ENCODE data around the gene RARRES2. TPM values are rescaled to one million over a fixed set of nuclear protein-coding genes. Genes with fewer than 3 reads are reported as not detected.

The RARRES2 gene
- total RNA-seq, 1 experiment from 2014 or later: 2.1 TPM

DNA sequence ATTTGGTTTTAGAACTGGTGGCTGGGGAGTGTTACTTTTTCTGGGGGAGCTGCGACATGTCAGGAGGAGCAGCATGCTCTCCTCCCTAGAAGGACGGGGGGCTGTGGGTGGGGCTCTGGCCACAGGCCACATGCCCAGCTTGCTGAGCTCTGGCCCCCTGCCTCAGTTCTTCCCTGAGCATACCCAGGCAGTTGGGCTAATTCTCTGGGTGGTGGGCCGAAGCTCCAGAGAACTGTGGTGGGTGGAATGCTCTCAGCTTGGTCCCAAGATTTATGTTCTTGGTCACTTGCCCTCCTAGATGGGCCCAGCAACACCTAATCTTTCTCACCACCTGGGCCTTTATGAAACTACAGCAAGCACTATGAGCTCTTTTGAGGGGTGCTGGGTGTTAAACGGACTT, 32.6 kb upstream of the RARRES2 start:
- Histone ChIP-seq H3K27me3 (ENCODE audit: insufficient read depth, low read length) (no peaks in the 10 kb centered on the region), H3K36me3 (ENCODE audit: control insufficient read depth in 1 of 2, insufficient read depth in 2 of 2, low read length in 2 of 2) (peaks cover 11 to 16% of the 10 kb centered on the region in 2 experiments; a peak in 3 of 4 replicates), H4K20me1 (ENCODE audit: insufficient read depth) (no peaks in the 10 kb centered on the region), H3K4me2 (ENCODE audit: low read length) (no peak overlapping the region), H3K4me3 (replicated peaks in 1 of 2; ENCODE audit: low read depth in 1 of 2, low read length in 2 of 2) (no peak overlapping the region), H3K27ac (ENCODE audit: low read depth, low read length) (no peak overlapping the region), H3K9ac (ENCODE audit: low read length) (no peak overlapping the region), H3K9me2 (ENCODE audit: insufficient read depth) (no peaks in the 10 kb centered on the region), H3K4me1 (ENCODE audit: control insufficient read depth in 1 of 2, insufficient read depth in 2 of 2, low read length in 2 of 2) (peaks cover 14 to 22% of the 10 kb centered on the region in 2 experiments), H3K9me3 (ENCODE audit: control insufficient read depth in 1 of 2, insufficient read depth in 1 of 2, low read depth in 1 of 2, low read length in 2 of 2) (no peaks in the 10 kb centered on the region), H3K79me2 (ENCODE audit: insufficient read depth, low read length) (peaks cover 39% of the 10 kb centered on the region), H2AFZ (ENCODE audit: low read depth, low read length, poor library complexity, severe bottlenecking) (no peak overlapping the region)
- TF ChIP-seq SP1 (IDR thresholded peaks at IDR 0.05; ENCODE audit: low read depth): no peak
- no peak for TF ChIP-seq ELF1 (IDR thresholded peaks at IDR 0.05; ENCODE audit: borderline replicate concordance, low read depth)
- TF ChIP-seq ZNF274 (IDR thresholded peaks at IDR 0.05; ENCODE audit: low read depth, low read length): no peak
- TF ChIP-seq YY1 (IDR thresholded peaks at IDR 0.05; ENCODE audit: extremely low read depth, insufficient replicate concordance, low read depth, low read length): no peak
- no TSS peak for BruUV-seq (replicated peaks)
- ATAC-seq (no peak), DNase-seq (ENCODE audit: low read depth, low spot score) (no peak)
- ChIA-PET RAD21 (ENCODE audit: low non-redundant PET in 1 of 2, low total read pairs in 2 of 2, uncharacterized antibody in 2 of 2, unreplicated experiment in 2 of 2) (no interaction called here), POLR2A (no interaction called here), CTCF (no interaction called here)
- intact Hi-C loops (cut with micrococcal nuclease): no loop called here

DNA sequence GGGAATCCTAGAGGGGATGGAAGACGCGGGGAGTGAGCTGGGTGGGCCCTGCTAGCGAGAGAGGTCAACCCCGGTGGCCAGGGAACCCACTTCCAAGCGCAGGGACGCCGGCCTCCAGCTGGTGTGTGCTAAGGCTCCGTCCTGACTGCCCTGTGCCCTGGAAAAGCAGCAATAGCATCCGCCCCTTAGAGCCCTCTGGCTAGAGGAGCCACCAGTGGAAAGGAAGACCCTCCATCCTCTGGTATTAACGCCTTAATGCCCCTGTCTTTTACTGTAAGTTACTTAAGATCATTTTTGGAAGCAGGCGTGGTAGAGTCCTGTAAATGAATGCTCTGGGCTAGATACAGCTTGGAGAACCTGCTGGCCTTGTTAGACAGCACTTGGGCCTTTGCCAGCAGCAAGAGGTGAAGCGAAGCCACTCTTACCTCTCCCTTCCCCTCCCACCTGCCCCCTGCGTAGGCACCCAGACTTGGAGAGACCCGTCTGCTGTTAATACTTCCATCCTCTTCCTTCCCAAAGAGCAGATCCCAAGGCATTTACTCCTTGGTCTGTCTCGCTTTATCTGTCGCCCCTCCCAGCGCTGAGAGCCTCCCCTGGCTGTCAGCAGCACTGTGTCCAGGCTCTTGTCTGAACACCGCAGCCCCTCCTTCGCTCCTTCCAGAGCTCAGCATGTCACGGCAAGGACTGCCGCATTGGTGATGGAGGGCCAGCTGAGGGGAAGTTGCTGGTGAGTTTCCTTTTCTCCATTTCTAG, 31.8 kb upstream of the RARRES2 start:
- no peaks in the 10 kb centered on the region for H3K9me3 ChIP-seq (ENCODE audit: control insufficient read depth in 1 of 2, insufficient read depth in 1 of 2, low read depth in 1 of 2, low read length in 2 of 2)
- no peak overlapping the region for H3K9ac ChIP-seq (ENCODE audit: low read length)
- CTCF ChIA-PET: no interaction called here
- ATAC-seq: no peak
- BruUV-seq (replicated peaks): TSS peak; percentile 1
- no peaks in the 10 kb centered on the region for H3K27me3 ChIP-seq (ENCODE audit: insufficient read depth, low read length)
- RAD21 ChIA-PET (ENCODE audit: low non-redundant PET in 1 of 2, low total read pairs in 2 of 2, uncharacterized antibody in 2 of 2, unreplicated experiment in 2 of 2): no interaction called here
- H3K27ac ChIP-seq (ENCODE audit: low read depth, low read length): no peak overlapping the region
- no peak overlapping the region for H2AFZ ChIP-seq (ENCODE audit: low read depth, low read length, poor library complexity, severe bottlenecking)
- TF ChIP-seq FOSL1 (IDR thresholded peaks at IDR 0.05; ENCODE audit: low read depth): no peak
- TF ChIP-seq, protein P1, sequence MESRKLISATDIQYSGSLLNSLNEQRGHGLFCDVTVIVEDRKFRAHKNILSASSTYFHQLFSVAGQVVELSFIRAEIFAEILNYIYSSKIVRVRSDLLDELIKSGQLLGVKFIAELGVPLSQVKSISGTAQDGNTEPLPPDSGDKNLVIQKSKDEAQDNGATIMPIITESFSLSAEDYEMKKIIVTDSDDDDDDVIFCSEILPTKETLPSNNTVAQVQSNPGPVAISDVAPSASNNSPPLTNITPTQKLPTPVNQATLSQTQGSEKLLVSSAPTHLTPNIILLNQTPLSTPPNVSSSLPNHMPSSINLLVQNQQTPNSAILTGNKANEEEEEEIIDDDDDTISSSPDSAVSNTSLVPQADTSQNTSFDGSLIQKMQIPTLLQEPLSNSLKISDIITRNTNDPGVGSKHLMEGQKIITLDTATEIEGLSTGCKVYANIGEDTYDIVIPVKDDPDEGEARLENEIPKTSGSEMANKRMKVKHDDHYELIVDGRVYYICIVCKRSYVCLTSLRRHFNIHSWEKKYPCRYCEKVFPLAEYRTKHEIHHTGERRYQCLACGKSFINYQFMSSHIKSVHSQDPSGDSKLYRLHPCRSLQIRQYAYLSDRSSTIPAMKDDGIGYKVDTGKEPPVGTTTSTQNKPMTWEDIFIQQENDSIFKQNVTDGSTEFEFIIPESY (IDR thresholded peaks at IDR 0.05; ENCODE audit: extremely low read depth, insufficient replicate concordance, low read length): no peak
- TF ChIP-seq SIN3A (IDR thresholded peaks at IDR 0.05; ENCODE audit: low read depth): no peak
- TF ChIP-seq ZNF274 (IDR thresholded peaks at IDR 0.05; ENCODE audit: low read depth, low read length): no peak
- no peak for TF ChIP-seq POLR2A (IDR thresholded peaks at IDR 0.05; ENCODE audit: borderline replicate concordance, extremely low read depth, insufficient read depth, insufficient read length)
- no peak for TF ChIP-seq JUND (IDR thresholded peaks at IDR 0.05)
- TF ChIP-seq CBX3 (IDR thresholded peaks at IDR 0.05; ENCODE audit: low read depth): no peak
- TF ChIP-seq EZH2phosphoT487 (IDR thresholded peaks at IDR 0.05; ENCODE audit: borderline replicate concordance): no peak
- TF ChIP-seq, protein P2, sequence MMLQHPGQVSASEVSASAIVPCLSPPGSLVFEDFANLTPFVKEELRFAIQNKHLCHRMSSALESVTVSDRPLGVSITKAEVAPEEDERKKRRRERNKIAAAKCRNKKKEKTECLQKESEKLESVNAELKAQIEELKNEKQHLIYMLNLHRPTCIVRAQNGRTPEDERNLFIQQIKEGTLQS (IDR thresholded peaks at IDR 0.05): no peak
- no peak for TF ChIP-seq EZH2 (IDR thresholded peaks at IDR 0.05)
- TF ChIP-seq POLR2AphosphoS5 (IDR thresholded peaks at IDR 0.05; ENCODE audit: low read depth, low read length): no peak
- TF ChIP-seq ZFX (IDR thresholded peaks at IDR 0.05): no peak
- no peak overlapping the region for H3K4me3 ChIP-seq (replicated peaks in 1 of 2; ENCODE audit: low read depth in 1 of 2, low read length in 2 of 2)
- POLR2A ChIA-PET: no interaction called here
- H3K4me1 ChIP-seq (ENCODE audit: control insufficient read depth in 1 of 2, insufficient read depth in 2 of 2, low read length in 2 of 2): peaks cover 11 to 19% of the 10 kb centered on the region in 2 experiments
- intact Hi-C loops (cut with micrococcal nuclease): no loop called here
- H3K9me2 ChIP-seq (ENCODE audit: insufficient read depth): no peaks in the 10 kb centered on the region
- no peak for DNase-seq (ENCODE audit: low read depth, low spot score)
- peaks cover 11 to 16% of the 10 kb centered on the region in 2 experiments; a peak in 3 of 4 replicates for H3K36me3 ChIP-seq (ENCODE audit: control insufficient read depth in 1 of 2, insufficient read depth in 2 of 2, low read length in 2 of 2)
- no peak overlapping the region for H3K4me2 ChIP-seq (ENCODE audit: low read length)
- no peaks in the 10 kb centered on the region for H4K20me1 ChIP-seq (ENCODE audit: insufficient read depth)
- peaks cover 44% of the 10 kb centered on the region for H3K79me2 ChIP-seq (ENCODE audit: insufficient read depth, low read length)

All from HCT116 (cell line).